Activated naive CD4-positive, alpha-beta T cell treated with anti-CD3 and anti-CD28 coated beads, Interleukin-2, amount 50 U/mL, for 72 hours (primary cell): ENCODE measurements around the gene AFF3. TPM values are rescaled to one million over a fixed set of nuclear protein-coding genes. Genes with fewer than 3 reads are reported as not detected.

Experiments
- ATAC-seq, 2 donors: fragments of 150-1000 bp; cut with Tn5 transposase; 2 replicates each; pipeline ENCODE4 v1.10.0; 2021; ENCODE audit warnings: mild to moderate bottlenecking in 2 of 2, moderate library complexity in 2 of 2
- DNase-seq, 2 donors: peaks; one replicate each; pipeline ENCODE4 v3.0.0; 2021 to 2022; ENCODE audit warnings: low spot score in 2 of 2
- H3K27ac Mint-ChIP-seq, 2 donors: one replicate each; pipeline ENCODE4 v1.8.0; 2022; ENCODE audit warnings: mild to moderate bottlenecking in 2 of 2, mixed read lengths in 2 of 2
- H3K36me3 Mint-ChIP-seq, 2 donors: one replicate each; pipeline ENCODE4 v1.8.0; 2022; ENCODE audit warnings: mixed read lengths in 2 of 2
- H3K9me3 Mint-ChIP-seq, 2 donors: one replicate each; pipeline ENCODE4 v1.8.0; 2022; ENCODE audit warnings: mixed read lengths in 2 of 2
- total RNA-seq, 2 donors: library from RNA; stranded (reverse); gene quantifications; one replicate each; pipeline ENCODE4 v1.2.3, GENCODE V29; 2022

AFF3 gene
- total RNA-seq, 2 donors from 2014 or later = 1.5 to 5.2 TPM

DNA sequence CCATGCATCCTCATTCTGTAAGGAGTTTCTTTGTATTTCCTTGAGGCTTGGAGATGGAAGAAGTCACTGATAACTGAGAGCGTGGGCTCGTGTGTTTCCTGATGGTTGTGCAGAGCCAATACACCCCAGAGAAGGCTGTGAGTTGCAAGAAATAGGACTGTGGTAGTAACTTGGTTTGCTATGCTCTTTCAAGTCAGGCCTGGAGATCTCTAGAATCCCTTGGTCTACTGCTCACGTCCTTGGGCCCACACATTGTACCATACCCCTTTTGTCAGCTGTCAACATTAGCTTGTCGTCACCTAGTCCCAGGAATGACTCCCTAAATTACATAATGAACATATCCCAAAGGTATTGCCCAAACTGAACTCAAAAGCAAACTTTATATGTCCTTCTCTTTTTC lies 414.2 kb downstream of the AFF3 start:
- DNase-seq (no peak), ATAC-seq (no peak)
- Mint-ChIP-seq H3K36me3 (peaks cover 6 to 7% of the 10 kb centered on the region in 2 donors), H3K27ac (no peak overlapping the region), H3K9me3 (peaks cover 6 to 7% of the 10 kb centered on the region in 2 donors)

DNA sequence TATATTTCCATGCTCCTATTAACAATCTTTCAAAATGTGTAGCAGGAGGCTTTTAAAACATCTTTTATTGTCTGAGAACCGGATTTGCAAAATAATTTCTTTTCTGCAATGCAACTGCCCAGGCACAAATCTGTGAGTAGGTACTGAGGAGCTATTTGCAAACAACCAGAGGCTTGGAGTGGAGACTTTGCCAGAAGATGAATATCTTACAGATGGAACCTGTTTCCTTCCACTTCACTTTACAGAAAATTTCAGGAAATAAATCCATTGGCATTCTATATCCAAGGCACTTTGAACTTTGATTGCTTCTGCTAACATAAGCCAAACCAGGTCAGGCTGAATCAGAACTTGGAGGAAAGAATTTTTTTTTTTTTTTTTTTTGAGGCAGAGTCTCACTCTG lies 415.2 kb downstream of the AFF3 start:
- H3K27ac Mint-ChIP-seq = no peak overlapping the region
- DNase-seq (no peak), ATAC-seq (no peak)
- peaks cover 7 to 15% of the 10 kb centered on the region in 2 donors for H3K36me3 Mint-ChIP-seq
- peaks cover 6 to 12% of the 10 kb centered on the region in 2 donors for H3K9me3 Mint-ChIP-seq

DNA sequence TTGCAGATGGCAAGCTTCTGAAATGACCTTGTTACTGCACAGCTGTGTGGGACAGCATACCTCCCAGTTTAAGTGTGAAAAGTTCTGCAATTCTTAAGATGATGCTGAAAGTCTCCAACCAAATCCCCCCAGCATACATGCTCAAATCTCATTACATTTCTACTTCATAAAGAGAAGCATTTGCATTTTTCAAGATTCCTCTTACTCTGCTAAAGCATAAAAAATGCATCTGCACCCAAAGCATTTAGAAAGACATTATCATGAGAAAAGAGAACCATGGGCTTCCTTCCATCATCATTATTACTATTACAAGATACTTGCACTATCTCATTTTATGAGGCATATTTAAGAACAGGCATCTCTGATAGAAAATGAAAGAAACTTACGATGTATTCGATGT lies 415.7 kb downstream of the AFF3 start:
- DNase-seq (no peak), ATAC-seq (no peak)
- Mint-ChIP-seq H3K36me3 (peaks cover 10 to 20% of the 10 kb centered on the region in 2 donors), H3K9me3 (peaks cover 10 to 15% of the 10 kb centered on the region in 2 donors), H3K27ac (no peak overlapping the region)

DNA sequence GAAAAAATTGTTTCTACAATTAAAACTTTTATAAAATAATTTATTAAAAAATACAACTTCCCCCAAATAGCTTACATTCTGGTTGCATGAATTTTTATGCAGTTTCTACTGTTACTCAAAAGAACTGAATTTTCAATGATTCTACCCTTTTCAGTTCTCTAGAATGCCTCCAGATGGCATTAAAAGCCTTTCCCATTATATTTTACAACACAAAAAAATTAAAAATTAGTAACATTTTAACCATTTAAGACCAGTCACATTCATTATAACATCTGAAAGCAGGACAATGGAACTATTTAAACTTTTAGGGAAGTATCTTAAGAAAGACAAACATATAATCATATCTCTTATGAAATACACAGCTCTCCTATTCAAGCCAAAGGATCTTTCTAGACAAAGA lies 416.6 kb downstream of the AFF3 start:
- no peak for ATAC-seq
- peaks cover 11 to 16% of the 10 kb centered on the region in 2 donors for H3K9me3 Mint-ChIP-seq
- peaks cover 13 to 22% of the 10 kb centered on the region in 2 donors for H3K36me3 Mint-ChIP-seq

DNA sequence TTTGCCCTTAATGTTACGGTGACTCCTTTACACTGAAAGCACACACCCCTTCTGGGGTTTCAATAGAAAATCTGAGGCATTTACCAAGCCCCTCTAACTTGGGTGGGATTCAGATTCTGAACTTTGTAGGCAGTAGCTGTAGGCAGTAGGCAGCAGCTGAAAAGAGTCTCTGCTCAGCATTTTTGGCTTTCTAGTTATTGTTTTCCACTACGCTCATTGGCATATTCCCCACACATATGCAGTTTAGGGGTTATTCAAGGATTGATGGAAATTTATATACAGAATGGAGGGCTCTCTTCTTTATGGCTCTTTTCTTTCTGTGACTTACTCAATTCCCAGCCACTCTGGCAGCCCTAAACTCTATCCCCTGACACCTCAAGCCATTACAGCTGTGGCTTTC lies 419.9 kb downstream of the AFF3 start:
- Mint-ChIP-seq H3K36me3 (peaks cover 13 to 22% of the 10 kb centered on the region in 2 donors), H3K27ac (no peak overlapping the region), H3K9me3 (peaks cover 11 to 16% of the 10 kb centered on the region in 2 donors)
- DNase-seq (no peak), ATAC-seq (no peak)

More for the DNA sequence above, 416.6 kb downstream of the AFF3 start:
- no peak overlapping the region for H3K27ac Mint-ChIP-seq
- no peak for DNase-seq

DNA sequence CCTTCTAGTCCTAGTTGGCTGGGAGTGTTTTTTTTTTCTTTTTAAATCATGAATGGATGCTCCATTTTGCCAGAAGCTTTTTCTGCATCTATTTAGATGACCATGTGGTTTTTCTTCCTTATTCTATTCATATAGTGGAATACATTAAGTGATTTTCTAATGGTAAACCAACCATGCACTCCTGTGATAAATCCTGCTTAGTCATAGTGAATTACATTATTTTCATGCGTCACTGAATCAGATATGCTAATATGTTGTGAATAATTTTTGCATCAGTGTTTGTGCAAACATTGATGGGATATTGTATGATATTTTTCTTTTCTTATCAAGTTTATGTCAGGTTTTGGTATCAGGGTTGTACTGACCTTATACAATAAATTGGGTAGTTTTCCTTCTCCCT lies 423.3 kb downstream of the AFF3 start:
- Mint-ChIP-seq H3K27ac (no peak overlapping the region), H3K36me3 (peaks cover 13 to 22% of the 10 kb centered on the region in 2 donors), H3K9me3 (peaks cover 11 to 16% of the 10 kb centered on the region in 2 donors)
- DNase-seq (no peak), ATAC-seq (no peak)

DNA sequence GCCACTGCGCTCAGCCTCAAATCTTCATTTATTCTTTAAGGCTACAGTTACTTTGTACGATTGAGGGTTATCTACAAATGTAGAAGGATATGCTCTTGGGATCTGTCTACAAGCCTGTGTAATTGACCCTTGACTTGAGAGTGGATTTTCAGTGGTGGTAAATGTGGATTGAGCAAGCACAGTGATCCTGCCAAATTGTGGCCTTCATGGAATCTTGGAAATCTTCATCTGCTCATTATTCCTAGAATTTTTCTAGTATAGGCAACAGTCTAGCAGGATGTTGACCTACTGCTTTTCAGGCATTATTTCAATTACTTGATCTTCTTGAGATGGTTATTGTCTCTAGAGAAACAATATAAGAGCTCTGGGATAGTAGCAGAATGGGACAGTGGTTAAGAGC lies 426.4 kb downstream of the AFF3 start:
- DNase-seq (no peak), ATAC-seq (no peak)
- no peaks in the 10 kb centered on the region for H3K36me3 Mint-ChIP-seq
- H3K27ac Mint-ChIP-seq = no peak overlapping the region
- H3K9me3 Mint-ChIP-seq = no peaks in the 10 kb centered on the region

DNA sequence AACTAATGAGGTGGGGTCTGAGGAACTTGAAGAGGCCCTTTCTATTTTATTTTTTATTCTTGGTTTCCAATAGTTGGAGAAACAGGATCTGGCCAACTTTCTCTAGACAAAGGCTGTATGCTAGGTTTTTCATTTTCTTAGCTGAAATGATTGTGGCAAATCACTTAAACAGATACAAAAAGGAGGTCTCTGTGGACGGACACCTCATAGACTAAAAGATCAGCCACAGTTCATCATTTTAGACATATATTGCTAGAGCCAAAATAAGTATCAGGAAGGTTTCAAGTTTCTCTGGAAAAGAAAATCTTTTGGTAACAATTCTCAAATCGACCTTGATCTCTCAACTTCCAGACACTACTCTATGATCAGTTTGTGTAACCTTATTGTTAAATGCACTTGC lies 428.0 kb downstream of the AFF3 start:
- DNase-seq (no peak), ATAC-seq (no peak)
- Mint-ChIP-seq H3K36me3 (no peaks in the 10 kb centered on the region), H3K9me3 (no peaks in the 10 kb centered on the region), H3K27ac (no peak overlapping the region)

DNA sequence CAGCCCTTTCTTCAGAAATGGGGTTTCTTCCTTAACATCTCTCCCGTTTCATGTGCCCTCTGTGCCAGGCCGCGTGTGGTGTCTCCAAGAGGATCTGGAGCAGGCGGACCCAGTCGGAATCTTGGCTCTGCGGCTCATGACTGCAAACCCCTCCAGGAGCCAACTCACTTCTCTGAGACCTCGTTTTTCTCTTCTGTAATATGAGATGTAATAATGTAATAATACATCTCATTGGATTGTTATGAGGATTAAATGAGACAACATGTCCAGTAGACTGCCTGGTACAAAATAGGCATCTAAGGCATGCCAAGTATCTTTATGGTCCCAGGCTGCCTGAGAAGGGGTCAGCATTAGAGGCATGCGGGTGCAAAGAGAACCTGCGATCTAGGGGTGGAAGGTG lies 431.2 kb downstream of the AFF3 start:
- no peaks in the 10 kb centered on the region for H3K36me3 Mint-ChIP-seq
- no peak for ATAC-seq
- DNase-seq = no peak
- H3K27ac Mint-ChIP-seq = no peak overlapping the region
- no peaks in the 10 kb centered on the region for H3K9me3 Mint-ChIP-seq

DNA sequence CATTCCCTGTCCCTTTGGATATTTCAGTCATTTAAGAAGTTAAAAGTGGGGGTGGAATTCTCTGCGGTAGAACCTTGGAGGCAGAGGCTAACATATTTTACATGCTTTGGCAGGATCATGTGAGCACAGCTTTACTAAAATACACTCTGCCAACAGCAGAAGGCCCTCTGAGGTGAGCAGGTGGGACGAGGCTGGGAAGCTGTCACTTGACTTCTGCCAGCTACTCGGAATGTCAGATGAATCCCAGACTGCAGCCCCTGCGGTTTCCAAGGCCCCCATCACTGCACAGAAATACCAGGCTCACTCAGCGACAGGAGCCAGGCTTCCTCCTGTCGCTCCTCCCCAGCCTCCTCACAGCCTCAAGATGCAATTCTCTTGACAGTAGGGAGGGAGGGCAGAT lies 431.7 kb downstream of the AFF3 start:
- Mint-ChIP-seq H3K36me3 (no peaks in the 10 kb centered on the region), H3K9me3 (no peaks in the 10 kb centered on the region), H3K27ac (no peak overlapping the region)
- ATAC-seq = no peak
- no peak for DNase-seq

DNA sequence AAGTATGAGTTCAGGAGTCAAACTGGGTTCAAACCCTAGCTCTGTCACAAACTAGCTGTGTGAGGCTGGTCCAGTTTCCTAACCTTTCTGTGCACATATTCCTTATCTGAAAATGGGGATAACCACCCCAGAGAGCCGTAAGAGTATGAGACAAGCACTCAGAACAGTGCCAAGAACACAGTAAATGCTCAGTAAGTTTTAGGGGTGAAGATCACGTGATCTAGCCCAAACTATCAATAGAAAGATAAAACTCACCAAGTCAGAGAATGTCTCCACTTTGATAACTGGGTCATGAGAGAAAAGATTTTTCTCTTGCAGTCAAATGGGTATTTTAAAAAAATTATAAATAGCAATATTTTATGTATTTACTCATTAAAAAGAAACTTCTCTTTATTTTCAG lies 433.2 kb downstream of the AFF3 start:
- DNase-seq = no peak
- Mint-ChIP-seq H3K36me3 (no peaks in the 10 kb centered on the region), H3K9me3 (no peaks in the 10 kb centered on the region), H3K27ac (no peak overlapping the region)
- ATAC-seq = no peak

DNA sequence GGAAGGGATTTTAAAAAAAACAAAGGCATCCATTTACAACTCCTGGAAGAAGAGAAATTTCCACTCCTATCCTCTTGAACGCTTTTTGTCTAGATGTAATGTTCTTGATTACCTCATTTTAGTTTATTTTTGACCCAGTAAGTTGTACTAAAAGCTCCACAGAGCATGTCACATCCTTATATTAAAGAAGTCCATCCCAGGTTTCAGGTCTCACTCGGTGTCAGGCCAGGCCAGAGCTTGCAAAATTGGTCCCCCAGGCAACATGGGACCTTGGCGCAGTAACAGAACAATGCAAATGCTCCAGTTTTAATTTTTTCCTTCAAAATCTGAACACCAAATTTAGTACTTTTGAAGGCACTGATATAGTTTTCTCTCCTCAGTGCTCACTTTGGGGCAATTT lies 434.2 kb downstream of the AFF3 start:
- H3K27ac Mint-ChIP-seq = peak overlapping the region in 1 of 2 donors; percentile 45
- H3K9me3 Mint-ChIP-seq = no peaks in the 10 kb centered on the region
- DNase-seq (no peak), ATAC-seq (no peak)
- H3K36me3 Mint-ChIP-seq = no peaks in the 10 kb centered on the region

DNA sequence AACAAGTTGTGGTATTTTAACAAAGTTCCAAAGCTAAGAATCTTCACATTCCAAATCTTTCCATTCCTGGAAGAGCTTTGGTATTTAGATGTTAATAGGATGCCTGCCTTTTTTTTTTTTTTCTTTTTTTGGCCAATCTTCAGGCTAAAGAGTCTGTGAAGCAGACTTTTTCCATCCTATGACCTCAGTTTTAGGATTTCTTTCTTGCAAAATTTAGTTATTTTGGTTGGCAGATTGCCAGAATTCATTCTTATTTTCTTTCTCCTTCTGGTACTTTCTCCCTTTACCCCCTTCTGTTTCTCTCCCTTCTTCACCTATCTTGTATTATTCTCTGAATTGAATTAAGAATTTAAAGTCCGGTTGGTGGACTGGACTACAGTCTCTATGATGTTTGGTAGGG lies 434.8 kb downstream of the AFF3 start:
- no peak for DNase-seq
- no peaks in the 10 kb centered on the region for H3K9me3 Mint-ChIP-seq
- no peak overlapping the region for H3K27ac Mint-ChIP-seq
- no peaks in the 10 kb centered on the region for H3K36me3 Mint-ChIP-seq
- ATAC-seq = no peak

DNA sequence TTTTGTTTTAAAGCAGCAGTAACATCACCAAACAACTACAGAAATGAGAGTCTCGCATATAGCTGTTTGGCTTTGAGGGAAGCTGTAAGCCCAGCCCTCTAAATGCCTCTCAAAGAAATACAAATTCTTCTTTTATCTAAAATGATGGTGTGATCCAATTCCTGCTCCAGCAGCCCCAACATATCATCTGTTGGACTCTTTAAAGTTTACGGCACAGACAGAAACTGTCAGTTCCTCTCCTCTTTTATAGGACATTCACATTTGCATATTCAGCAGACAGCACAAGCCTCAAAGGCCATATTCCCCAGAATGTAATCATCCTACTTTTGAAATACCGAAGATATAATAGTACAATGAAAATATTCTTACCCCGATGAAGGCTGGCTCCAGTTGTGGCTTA lies 435.7 kb downstream of the AFF3 start:
- no peaks in the 10 kb centered on the region for H3K36me3 Mint-ChIP-seq
- ATAC-seq = no peak

DNA sequence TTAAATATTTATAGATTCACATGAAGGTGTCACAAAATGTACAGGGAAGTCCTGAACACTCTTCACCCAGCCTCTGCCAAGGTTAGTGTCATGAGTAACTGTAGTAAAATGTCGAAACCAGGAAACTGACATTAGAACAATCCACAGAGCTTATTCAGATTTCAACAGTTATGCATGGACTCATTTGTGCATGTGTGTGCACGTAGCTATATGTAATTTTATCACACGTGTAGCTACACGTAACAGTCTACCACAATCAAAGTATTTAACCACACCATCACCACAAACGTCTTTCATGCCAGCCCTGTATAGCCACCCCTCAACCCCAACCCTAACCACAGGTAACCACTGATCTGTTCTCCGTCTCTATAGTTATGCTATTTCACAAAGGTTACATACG lies 440.9 kb downstream of the AFF3 start:
- no peak for DNase-seq
- Mint-ChIP-seq H3K27ac (no peak overlapping the region), H3K9me3 (no peaks in the 10 kb centered on the region), H3K36me3 (no peaks in the 10 kb centered on the region)
- ATAC-seq = no peak

More for the DNA sequence above, 435.7 kb downstream of the AFF3 start:
- Mint-ChIP-seq H3K27ac (no peak overlapping the region), H3K9me3 (no peaks in the 10 kb centered on the region)
- DNase-seq = no peak

DNA sequence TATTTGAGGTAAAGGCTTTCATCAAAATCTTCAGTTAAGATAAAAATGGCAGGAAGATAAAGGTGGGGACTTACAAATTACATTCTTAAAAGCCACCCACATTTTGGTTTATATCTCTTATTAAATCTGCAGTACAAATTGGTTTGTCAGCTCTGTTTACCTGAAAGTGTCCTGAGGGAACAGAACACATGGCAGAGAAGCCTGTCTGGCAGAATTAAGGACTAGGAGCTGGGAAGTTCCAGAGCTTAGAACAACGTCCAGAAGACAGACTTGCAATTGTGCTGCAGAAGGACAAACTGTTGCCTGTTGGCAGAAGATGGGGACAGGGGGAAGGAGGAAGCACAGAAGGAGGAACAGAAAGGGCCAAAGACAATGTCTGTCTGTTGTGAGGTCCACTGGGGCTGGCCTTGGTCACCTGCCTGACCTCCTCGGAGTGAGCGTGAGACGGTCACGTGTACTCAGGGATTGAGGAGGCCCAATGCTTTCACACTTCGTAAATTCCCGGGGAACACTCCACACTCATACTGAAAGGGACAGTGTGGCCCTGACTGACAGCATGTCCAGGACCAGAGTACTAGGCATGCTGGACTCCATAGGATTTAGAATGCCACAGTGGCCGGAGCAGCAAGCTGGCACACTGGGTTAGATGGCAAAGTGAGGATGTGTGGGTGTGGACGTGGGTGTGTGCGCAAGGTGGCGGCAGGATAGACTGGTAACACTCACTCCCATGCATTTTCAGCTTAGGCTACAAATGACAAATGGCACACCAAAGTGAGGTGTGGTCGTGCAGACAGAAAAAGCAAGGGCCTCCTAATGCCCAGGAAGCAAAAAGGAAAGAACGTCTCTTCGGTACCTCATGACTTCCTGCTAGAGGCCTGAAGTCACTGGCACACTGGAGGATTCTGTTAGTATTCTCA lies 441.6 kb downstream of the AFF3 start:
- H3K27ac Mint-ChIP-seq = no peak overlapping the region

DNA sequence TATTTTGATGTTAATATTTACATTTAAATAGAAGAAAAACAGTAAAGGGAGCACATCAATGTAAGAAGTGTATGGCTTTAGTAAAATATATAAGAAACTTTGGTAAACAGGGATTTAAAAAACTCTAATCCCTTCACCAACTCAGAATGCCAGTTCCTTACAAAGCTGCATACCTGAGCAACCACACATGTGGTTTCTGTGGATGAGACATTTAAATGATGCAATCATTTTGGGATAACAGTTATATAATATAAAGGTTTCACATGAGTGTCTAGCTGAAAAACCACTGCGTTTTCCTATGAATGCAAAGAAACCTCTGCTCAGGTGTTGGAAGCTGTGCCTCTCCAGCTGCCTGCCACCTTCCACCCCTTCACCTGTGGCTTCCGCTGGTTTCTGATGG lies 443.5 kb downstream of the AFF3 start:
- Mint-ChIP-seq H3K9me3 (no peaks in the 10 kb centered on the region), H3K27ac (no peak overlapping the region), H3K36me3 (no peaks in the 10 kb centered on the region)
- DNase-seq (no peak), ATAC-seq (no peak)

More for the DNA sequence above, 441.6 kb downstream of the AFF3 start:
- ATAC-seq (no peak), DNase-seq (no peak)
- Mint-ChIP-seq H3K36me3 (no peaks in the 10 kb centered on the region), H3K9me3 (no peaks in the 10 kb centered on the region)
